ENCODE results near the gene KCNMB4.

Gene KCNMB4

DNA sequence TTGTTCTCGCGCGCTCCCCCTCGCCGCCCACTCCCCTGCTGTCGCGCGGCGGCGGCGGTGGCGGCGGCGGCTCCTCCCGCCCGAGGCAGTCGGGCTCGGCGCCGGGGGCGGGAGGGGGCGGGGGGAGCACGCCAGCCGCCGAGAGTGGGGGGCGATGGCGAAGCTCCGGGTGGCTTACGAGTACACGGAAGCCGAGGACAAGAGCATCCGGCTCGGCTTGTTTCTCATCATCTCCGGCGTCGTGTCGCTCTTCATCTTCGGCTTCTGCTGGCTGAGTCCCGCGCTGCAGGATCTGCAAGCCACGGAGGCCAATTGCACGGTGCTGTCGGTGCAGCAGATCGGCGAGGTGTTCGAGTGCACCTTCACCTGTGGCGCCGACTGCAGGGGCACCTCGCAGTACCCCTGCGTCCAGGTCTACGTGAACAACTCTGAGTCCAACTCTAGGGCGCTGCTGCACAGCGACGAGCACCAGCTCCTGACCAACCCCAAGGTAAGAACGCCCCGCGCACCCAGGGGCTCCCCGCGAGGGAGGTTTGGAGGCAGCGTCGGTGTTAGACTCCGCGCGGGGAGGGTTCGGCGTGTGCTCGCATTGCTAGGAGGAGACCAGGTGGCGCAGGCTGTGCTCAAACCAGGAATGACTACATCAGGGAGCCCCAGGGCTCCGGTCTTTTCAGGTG, 629 bp downstream of the KCNMB4 start:
- H3K4me3 ChIP-seq (ENCODE audit: low read length) = peak overlapping the region; percentile 94

DNA sequence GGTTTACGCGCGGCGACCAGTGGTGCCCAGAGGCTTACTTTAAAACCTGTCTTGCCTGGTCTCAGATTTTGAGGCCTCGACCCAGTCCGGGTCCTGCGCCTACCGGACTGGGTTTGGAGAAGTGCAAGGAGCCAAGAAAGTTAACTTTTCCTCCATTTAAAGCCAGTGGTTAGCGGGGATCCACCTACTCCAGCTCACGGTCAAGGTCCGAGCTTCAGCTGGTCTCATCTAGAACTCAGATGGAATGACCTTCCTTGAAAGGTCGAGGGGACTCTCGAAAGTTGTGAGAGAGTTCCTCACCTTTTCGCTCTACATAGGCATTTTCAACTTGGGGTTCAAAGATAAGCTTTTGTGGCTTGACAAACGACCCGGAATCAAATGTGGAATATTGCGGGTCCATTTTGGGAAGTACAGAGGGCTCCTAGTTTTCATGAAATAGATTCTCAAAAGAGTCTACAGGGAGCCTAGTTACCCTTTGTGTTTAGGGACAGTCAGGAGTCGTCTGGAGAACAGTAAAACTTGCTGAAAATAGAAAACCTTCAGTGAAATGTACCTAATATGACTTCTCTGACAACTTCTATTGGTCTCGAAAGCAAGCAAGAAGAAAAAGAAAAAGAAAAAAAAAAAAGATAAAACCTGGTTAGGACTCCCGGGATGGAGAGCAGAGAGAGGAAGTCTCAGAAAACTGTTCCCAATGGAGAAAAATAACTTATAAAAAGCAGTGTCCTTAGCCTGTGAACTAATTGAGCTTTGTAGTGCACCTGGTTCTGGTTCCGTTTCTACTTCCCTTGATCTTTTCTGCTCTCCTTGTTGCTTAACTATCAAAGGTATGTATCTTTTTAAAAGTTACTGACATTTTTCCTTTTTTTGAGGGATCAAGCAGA, 1.4 kb downstream of the KCNMB4 start:
- H3K27ac ChIP-seq (ENCODE audit: low read depth, low read length) = peak overlapping the region; percentile 64
- no peak for TF ChIP-seq EZH2phosphoT487 (IDR thresholded peaks at IDR 0.05; ENCODE audit: borderline replicate concordance, low read length)
- TF ChIP-seq, protein P1, sequence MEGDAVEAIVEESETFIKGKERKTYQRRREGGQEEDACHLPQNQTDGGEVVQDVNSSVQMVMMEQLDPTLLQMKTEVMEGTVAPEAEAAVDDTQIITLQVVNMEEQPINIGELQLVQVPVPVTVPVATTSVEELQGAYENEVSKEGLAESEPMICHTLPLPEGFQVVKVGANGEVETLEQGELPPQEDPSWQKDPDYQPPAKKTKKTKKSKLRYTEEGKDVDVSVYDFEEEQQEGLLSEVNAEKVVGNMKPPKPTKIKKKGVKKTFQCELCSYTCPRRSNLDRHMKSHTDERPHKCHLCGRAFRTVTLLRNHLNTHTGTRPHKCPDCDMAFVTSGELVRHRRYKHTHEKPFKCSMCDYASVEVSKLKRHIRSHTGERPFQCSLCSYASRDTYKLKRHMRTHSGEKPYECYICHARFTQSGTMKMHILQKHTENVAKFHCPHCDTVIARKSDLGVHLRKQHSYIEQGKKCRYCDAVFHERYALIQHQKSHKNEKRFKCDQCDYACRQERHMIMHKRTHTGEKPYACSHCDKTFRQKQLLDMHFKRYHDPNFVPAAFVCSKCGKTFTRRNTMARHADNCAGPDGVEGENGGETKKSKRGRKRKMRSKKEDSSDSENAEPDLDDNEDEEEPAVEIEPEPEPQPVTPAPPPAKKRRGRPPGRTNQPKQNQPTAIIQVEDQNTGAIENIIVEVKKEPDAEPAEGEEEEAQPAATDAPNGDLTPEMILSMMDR (IDR thresholded peaks at IDR 0.05; ENCODE audit: low read depth, low read length, poor library complexity, severe bottlenecking) = no peak
- H3K27me3 ChIP-seq (ENCODE audit: control insufficient read depth, low read length) = no peaks in the 10 kb centered on the region; the same call in 1 of the 2 replicates
- peak overlapping the region; percentile 94 for H3K4me3 ChIP-seq (ENCODE audit: low read length)
- peaks cover 46% of the 10 kb centered on the region for H3K36me3 ChIP-seq (ENCODE audit: control insufficient read depth, low read length)
- H4K20me1 ChIP-seq (ENCODE audit: control insufficient read depth, insufficient read depth, low read depth, low read length) = 0 out of 2 replicates have a peak, but pooled peaks cover 7% of the 10 kb centered on the region
- no peaks in the 10 kb centered on the region for H3K9me2 ChIP-seq (replicated peaks; ENCODE audit: control insufficient read depth, low read length)
- peaks cover 58% of the 10 kb centered on the region for H3K4me1 ChIP-seq (ENCODE audit: control insufficient read depth, low read length)
- H3F3A ChIP-seq (ENCODE audit: control insufficient read depth, insufficient read depth) = peaks cover 23% of the 10 kb centered on the region
- H3K4me2 ChIP-seq (ENCODE audit: low read length) = peak overlapping the region; percentile 97
- no peaks in the 10 kb centered on the region for H3K9me3 ChIP-seq (ENCODE audit: control insufficient read depth, insufficient read depth, low read length)
- H3K79me2 ChIP-seq (ENCODE audit: control insufficient read depth, low read length) = peaks cover 70% of the 10 kb centered on the region

More for the DNA sequence above, 629 bp downstream of the KCNMB4 start:
- H3K27me3 ChIP-seq (ENCODE audit: control insufficient read depth, low read length) = no peaks in the 10 kb centered on the region; the same call in 1 of the 2 replicates
- H3K9me3 ChIP-seq (ENCODE audit: control insufficient read depth, insufficient read depth, low read length) = no peaks in the 10 kb centered on the region
- H4K20me1 ChIP-seq (ENCODE audit: control insufficient read depth, insufficient read depth, low read depth, low read length) = 0 out of 2 replicates have a peak, but pooled peaks cover 7% of the 10 kb centered on the region
- no peaks in the 10 kb centered on the region for H3K9me2 ChIP-seq (replicated peaks; ENCODE audit: control insufficient read depth, low read length)
- H3F3A ChIP-seq (ENCODE audit: control insufficient read depth, insufficient read depth) = peaks cover 25% of the 10 kb centered on the region
- peaks cover 39% of the 10 kb centered on the region for H3K36me3 ChIP-seq (ENCODE audit: control insufficient read depth, low read length)
- peaks cover 51% of the 10 kb centered on the region for H3K4me1 ChIP-seq (ENCODE audit: control insufficient read depth, low read length)
- peak overlapping the region; percentile 97 for H3K4me2 ChIP-seq (ENCODE audit: low read length)
- TF ChIP-seq, protein P1 (IDR thresholded peaks at IDR 0.05; ENCODE audit: low read depth, low read length, poor library complexity, severe bottlenecking) = peak; percentile 13
- TF ChIP-seq EZH2phosphoT487 (IDR thresholded peaks at IDR 0.05; ENCODE audit: borderline replicate concordance, low read length) = no peak
- H3K79me2 ChIP-seq (ENCODE audit: control insufficient read depth, low read length) = peaks cover 63% of the 10 kb centered on the region
- peak overlapping the region; percentile 64 for H3K27ac ChIP-seq (ENCODE audit: low read depth, low read length)

DNA sequence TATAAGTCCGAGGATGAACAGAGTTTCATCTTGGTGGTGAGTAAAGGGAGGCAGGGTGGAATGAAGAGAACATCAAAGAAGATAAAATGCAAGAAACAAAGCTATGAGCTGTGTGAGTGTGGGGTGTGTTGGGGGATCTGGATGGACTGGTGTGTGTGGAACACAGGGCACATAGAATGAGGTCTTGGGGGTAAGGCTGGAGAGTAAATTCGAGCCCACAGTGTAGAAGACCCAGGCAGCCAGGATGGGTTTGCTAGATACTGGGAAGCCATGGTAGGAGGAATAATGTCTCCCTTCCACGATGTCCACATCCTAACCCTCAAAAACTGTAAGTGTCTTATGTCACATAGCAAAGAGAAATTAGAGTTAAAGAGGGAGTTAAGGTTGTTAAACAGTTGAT, 6.8 kb downstream of the KCNMB4 start:
- no peak overlapping the region for H3K4me3 ChIP-seq (ENCODE audit: low read length)
- no peaks in the 10 kb centered on the region for H3K9me2 ChIP-seq (replicated peaks; ENCODE audit: control insufficient read depth, low read length)
- H3K27me3 ChIP-seq (ENCODE audit: control insufficient read depth, low read length) = no peaks in the 10 kb centered on the region
- TF ChIP-seq, protein P1 (IDR thresholded peaks at IDR 0.05; ENCODE audit: low read depth, low read length, poor library complexity, severe bottlenecking) = no peak
- no peak for TF ChIP-seq EZH2phosphoT487 (IDR thresholded peaks at IDR 0.05; ENCODE audit: borderline replicate concordance, low read length)
- H4K20me1 ChIP-seq (ENCODE audit: control insufficient read depth, insufficient read depth, low read depth, low read length) = 0 out of 2 replicates have a peak, but pooled peaks cover 7% of the 10 kb centered on the region
- peaks cover 39% of the 10 kb centered on the region for H3K4me1 ChIP-seq (ENCODE audit: control insufficient read depth, low read length)
- no peaks in the 10 kb centered on the region; the same call in 1 of the 2 replicates for H3F3A ChIP-seq (ENCODE audit: control insufficient read depth, insufficient read depth)
- H3K27ac ChIP-seq (ENCODE audit: low read depth, low read length) = no peak overlapping the region
- peaks cover 99% of the 10 kb centered on the region for H3K79me2 ChIP-seq (ENCODE audit: control insufficient read depth, low read length)
- peaks cover 85% of the 10 kb centered on the region for H3K36me3 ChIP-seq (ENCODE audit: control insufficient read depth, low read length)
- H3K4me2 ChIP-seq (ENCODE audit: low read length) = no peak overlapping the region
- no peaks in the 10 kb centered on the region for H3K9me3 ChIP-seq (ENCODE audit: control insufficient read depth, insufficient read depth, low read length)
